Islet of Langerhans (tissue), 1 donor: ENCODE data around the gene LPCAT1.
"Not testable (repeated sequence)": the region's sequence is repeated elsewhere in the genome, so short reads cannot be mapped to it uniquely, and the experiment has no call there.

Source experiments
- FAIRE-seq: peaks from one replicate; lab custom pipeline; 2011; peaks lifted over from hg19 to GRCh38; lab: Jason Lieb, UNC

The LPCAT1 gene

DNA sequence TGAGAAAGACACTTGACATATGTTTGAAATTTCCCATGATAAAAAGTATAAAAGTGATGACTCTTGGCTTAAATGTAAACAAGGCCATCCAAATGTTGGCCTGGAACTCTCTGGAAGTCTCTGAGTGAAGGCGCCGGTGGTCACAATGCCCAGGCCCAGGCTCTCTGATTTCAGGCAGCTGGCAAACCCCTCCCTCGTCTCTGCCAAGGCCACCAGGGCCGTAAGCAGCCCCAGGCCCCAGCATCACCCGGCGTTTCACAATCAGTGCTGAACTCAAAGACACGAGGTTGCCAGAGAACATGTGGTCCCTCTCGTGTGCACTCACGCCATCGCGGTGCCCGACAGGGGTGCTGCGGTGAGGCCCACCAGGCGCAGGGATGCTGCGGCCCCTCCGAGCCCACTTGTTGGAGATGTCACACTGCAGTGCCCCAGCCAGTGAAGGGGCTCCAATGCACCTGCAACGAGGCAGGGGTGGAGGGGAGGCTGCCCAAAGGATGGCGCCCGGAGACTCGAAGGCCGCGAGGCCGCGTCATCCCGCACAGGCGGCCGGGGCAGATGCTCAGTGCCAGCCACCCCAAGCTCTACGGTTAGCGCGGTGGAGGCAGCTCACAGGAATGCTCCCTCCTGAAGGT lies 15.0 kb downstream of the LPCAT1 start:
- no peak for FAIRE-seq

DNA sequence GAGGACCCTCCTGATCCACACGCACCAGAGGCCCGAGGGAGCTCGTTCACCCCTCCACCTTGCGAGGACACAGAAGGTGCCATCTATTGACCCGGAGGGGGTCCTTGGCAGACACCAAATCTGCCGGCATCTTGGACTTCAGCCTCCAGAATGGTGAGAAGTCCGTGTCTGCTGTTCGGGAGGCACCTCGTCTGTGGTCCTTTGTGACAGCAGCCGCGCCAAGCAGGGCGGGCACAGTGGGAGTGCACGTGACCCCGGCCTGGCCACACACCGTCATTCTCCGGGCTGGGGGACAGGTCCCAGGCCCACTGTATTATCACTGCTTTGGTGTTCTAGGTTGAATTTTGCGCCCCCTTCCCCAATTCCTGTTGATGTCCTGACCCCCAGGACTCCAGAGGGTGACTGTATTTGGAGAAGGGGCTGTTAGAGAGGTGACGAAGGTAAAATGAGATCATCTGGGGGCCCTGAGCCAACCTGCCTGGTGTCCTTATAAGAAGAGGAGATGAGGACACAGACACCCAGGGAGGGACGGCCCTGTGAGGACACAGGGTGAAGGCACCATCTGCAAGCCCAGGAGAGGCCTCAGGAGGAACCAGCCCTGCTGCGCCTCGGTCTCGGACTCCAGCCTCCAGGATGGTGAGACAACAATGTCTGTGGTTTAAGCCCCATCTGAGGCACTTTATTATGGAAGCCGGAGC lies 15.7 kb downstream of the LPCAT1 start:
- FAIRE-seq = no peak

DNA sequence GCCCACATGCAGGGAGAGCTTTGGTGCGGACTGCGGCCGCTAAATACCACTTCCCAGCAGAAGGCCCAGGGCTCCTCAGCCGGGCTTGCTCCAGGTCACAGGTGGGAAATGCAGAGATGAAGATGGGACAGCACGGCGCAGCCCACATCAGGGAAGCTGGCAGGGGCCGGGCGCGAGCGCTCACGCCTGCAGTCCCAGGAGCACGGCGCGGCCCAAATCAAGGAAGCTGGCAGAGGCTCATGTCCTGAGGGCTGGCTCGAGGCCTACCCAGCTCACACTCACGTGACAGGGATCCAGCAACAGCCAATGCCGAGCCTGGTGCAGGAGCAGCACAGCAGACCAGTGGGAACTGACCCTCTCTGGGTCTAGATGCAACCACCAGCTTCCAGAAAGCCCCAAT lies 16.3 kb downstream of the LPCAT1 start:
- no peak for FAIRE-seq

DNA sequence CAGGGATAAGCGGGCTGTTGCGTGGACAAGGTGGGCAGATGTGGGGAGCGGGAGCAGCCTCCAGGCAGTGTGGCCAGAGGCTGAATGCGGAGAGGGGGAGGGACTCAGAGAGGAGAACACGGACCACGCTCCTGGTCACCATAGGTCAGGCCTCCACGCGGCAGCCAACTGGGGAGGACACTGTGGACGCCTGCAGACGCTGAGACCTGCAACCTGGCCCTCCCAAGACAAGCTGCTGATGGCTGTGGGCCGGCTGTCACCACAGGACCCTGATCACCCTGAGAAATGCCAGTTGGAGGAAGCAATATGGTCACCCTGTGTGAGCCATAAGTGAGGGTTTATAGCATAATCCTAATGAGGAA lies 16.8 kb downstream of the LPCAT1 start:
- no peak for FAIRE-seq

DNA sequence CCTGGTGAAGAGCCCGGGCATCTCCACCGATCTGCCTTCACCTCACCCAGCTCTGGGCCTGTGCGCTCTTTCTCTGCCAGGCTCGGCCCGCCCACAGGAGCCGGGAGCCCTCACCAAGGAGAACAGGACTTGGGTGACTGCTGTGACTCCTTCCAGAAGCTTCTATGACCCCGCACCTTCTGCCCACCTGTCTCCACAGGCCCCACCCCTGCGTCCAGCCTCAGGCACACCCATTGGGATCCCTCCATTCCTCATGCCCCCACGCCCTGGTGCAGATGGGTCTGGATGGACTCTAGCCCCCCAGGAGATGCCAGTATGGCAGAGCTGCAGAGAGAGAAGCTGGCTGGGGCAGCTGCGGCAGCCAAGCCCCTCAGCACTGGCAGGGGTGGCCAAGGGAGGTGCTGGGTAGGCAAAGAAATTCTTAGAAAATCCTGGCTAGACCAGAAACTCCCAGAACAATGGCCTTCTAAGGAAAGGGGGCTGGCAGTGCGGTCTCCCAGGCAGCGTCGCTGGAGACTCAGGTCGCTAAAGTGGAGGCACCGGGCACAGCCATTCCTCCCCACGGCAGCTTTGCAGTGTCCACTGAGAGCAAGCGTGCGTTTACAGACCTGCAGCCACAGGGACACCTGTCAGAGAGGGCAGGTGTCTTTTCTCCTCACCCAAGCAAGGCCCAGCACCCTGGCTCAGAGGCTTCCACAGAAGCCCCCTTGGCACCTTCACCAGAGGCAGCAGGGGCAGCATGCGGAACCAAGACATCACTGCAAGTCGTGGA lies 17.3 kb downstream of the LPCAT1 start:
- FAIRE-seq = no peak

DNA sequence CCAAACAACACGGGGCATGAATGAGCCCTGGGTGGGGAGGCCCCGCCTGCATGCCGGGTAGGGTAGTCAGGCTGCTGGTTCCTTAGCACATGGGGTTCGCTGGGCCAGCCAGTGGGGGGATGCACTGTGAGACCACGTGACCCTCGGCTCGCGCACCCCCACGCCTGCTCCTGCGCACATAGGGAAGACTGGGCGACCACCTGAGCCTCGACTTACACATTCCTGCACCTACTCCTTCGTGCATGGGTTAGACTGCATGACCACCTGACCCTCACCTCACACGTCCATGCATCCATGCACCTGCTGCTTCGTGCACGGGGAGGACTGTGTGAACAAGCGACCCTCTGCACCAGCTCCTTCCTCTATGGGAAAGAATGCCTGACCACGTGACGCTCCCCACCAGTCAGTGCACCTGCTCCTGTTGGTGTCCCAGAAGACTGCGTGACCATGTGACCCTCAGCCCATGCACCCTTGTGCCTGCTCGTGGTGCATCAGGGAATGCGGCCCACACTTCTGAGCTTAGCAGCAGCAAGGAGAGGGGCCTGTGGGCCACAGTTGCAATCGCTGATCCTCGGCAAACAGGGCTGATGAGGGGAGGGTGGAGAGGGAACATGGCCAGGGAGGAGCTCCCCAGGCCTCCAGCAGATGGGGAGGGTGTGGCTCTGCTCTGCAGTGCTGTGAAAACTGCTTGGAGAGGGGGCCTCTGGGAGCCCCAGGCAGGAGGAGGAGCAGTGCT lies 18.1 kb downstream of the LPCAT1 start:
- no peak for FAIRE-seq

DNA sequence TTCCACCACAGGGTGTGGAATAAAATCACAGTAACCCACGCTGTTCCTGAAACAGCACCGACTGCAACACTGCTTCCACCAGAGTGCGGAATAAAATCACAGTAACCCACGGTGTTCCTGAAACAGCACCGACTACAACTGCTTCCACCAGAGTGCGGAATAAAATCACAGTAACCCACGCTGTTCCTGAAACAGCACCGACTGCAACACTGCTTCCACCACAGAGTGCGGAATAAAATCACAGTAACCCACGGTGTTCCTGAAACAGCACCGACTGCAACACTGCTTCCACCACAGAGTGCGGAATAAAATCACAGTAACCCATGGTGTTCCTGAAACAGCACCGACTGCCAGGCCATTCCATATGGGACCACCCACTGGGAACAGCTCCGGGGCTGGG lies 18.7 kb downstream of the LPCAT1 start:
- FAIRE-seq = not testable (repeated sequence)

DNA sequence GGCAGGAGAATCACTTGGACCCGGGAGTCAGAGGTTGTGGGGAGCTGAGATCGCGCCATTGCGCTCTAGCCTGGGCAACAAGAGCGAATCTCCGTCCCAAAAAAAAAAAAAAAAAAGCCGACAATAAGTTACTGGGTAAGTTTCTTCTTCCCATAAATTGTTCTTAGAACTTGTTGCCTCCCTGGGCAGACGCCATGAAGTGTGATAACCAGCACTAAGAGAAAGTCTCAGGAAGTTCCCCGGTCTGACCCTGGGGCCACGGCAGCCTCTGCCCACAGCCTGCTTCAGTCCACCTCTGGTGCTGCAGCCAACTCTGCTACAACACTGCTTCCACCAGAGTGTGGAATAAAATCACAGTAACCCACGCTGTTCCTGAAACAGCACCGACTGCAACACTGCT lies 19.1 kb downstream of the LPCAT1 start:
- no peak for FAIRE-seq

DNA sequence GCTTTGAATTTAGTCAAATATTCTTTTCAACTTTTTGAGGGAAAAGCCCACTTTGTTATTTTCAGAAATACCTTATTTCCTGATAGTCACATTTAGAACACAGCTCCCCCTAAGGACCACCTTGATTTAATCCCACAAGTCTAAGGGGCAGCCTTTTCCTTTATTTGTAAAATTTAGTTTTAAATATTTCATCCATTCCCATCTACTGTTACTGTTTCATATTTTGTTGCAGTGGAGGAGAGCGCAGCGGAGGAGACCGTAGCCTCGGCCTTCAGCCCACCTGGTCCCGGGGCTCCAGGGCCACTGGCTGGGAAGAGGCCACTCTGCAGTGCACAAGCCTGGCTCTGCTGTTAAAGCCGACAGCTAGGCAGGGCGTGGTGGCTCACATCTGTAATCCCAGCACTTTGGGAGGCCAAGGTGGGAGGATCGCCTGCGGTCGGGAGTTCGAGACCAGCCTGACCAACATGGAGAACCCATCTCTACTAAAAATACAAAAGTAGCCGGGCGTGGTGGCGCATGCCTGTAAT lies 19.6 kb downstream of the LPCAT1 start:
- FAIRE-seq = no peak

DNA sequence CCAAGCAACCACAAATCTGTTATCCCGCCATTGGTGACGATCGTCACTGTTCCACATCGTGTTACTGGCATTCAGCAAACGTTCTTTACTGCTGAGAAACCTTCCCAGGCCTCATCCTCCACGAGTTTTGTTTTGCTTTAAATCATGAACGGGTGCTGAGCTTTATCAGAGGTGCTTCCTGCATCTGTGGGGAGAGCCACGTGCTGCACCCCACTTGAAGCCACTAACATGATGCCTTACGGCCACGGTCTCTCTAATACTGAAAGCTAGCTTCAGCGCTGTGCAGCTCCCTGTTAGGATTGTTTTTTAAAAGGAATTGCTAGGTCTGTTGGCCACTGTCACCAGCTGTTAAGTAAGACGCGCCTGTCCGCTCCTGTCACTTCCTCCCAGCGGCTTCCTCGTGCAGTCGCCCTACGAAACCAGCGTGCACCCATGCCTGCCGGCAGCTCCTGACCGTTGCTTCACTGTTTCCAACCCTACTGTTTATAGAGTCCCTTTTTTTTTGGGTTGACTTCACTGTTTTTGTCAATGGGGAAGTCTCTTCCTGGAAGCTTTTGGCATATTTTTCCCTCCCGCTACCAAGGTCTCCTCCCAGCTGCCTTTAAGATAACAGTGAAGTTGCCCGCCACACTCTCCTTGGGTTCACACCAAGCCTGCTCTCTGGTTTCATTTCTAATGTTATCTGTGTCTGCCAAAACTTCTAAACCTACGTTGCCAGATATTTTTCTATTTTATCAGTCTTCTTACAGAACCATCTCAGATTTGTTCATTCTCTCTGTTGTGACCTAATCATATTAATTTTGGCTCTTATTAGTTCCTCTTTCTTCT lies 20.3 kb downstream of the LPCAT1 start:
- no peak for FAIRE-seq

DNA sequence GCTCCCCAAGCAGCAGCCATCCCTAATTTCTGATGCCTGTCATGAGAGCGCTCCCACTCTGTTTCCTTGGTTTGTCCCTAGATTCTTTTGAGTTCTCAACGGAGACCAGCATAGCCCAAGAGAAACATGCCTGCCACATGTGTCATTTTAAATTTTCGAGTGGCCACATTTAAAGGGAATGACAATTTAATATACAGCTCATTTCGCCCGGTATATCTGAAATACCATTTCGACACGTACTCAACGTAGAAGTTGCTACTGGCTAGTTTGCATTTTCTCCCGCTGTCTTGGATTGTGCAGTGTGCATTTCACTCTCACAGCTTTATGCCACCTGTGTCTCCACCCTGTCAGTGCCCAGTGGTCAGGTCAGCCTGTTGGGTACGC lies 21.0 kb downstream of the LPCAT1 start:
- FAIRE-seq = no peak

DNA sequence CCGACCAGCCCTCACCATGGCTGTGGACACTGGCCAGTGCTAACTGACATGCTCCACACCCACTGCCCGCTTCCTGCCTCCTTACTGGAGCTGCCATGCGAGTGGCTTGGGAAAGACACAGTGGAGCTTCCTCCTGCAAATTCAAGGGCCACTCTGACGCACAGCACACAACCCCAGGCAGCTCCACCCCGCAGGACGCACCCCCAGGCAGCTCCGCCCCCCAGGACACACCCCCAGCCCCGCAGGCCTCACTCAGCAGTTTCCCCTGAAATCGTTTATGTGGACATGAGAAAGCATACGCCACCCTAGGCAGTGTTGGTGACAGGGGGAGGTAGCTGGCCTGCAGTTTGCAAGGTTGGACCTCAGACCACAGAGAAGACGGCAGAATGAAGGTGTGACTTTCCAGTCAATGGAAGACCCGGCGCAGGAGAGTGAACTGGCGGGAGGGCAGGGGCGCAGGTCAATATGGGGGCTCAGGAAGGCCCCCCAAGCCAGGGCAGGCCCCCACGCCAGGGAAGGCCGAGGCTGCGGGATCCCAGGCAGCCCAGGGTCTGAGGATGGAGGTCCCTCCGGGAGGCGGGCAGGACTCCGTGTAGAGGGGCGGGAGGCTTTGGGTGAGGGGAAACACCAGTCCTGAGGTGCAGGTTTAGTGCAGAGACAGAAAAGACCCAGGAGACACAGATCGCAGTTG lies 21.6 kb downstream of the LPCAT1 start:
- FAIRE-seq = no peak

DNA sequence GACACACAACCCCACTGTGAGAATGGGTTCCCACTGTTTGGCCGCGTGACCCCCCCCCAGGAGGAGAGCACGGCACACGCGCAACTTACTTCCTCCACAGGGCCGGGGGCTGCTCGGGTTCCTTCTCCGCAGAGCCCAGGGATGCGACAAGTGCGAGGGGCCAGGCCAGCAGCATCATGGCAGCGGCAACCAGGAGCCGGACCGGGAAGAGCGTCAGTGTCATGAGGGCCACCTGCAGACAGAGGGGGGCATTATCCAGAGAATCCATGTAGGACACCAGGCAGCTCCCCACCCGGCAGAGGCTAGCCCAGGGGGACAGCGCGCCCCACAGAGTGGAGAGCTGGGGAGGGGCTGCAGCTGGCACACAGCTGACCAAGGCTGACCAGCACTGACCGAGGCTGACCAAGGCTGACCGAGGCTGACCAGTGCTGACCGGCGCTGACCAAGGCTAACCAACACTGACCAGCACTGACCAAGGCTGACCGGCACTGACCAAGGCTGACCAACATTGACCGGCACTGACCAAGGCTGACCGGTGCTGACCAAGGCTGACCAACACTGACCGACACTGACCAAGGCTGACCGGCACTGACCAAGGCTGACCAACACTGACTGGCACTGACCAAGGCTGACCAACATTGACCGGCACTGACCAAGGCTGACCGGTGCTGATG lies 22.3 kb downstream of the LPCAT1 start:
- FAIRE-seq = no peak

DNA sequence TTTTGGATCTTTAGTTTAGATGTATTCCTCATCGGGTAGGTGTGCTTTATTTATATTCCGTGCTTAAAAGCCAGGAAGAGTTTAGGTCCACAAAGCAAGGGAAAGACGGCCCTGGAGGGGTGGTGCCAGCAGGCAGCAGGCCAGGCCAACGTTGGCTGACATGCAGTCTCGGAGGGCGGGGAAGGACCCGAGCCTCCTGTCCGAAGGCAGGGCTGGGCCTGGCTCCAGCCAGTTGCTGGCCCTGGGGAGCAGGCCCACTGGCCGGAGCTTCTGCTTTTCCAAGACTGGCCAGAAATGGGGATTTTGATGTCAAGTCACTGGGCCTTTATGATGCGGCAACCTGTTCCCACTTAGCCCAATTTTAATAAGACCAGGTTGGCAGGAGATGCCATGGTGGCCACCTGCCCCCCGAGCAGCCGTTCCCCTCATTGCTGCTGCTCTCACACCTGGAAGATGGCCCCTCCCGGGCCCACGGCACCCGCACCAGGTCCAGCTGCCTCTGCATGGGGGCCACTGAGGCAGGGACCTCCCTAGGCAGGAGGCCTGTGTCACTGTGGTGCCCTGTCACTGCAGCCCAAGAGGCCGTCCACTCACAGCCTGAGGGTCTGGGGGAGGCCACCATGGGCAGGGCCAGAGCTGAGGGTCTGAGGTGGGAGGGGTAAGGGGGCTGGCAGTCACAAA lies 23.2 kb downstream of the LPCAT1 start:
- FAIRE-seq = no peak

DNA sequence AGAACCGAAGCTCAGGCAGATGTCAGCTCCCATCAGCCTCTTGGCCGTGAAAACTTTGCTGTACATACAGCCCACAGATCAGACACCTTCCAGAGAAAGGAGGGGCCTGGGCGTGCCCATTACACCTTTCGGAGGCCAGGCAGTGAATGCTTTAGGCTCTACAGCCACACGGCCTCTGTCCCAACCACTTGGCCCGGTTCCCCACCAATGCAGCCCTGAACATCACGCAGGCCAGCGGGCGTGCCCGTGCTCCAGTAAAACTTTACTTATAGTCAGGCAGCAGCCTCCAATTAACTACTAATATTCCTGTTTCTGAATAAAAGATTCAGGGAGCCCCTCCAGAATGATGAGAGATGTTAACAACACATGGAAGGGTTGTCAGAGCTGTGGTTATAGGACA lies 23.9 kb downstream of the LPCAT1 start:
- FAIRE-seq = no peak

DNA sequence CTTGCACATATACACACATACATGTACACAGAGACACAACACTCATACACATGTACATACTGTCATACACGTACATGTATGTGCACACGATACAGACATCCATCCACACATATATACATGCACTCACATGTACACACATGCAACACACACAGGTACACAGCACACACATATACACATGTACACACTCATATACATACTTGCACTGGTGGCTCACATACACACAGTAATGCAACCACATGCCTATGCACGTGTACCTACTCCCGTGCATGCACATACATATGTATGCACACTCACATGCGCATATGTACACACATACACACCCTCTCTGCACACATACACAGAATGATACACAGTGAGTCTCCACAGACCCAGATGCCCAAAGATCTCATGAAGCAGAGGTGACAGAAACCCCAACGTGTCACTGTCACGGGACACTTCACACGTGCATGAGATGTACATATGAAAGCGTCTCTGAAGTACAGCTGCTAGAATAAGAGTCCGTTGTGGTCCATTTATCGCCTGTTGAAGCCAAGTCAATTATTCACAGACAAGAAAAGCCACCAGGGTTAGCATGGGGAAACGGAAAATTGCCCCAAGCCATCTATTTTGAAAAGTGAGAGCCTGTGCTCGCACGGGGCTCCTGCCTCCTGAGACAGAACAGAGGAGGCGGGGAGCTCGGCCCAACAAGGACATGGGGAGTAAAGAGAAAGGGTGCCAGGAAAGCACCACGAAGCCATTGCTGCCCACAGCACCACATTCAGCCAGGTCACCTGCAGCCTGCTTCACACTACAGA lies 24.9 kb downstream of the LPCAT1 start:
- no peak for FAIRE-seq

DNA sequence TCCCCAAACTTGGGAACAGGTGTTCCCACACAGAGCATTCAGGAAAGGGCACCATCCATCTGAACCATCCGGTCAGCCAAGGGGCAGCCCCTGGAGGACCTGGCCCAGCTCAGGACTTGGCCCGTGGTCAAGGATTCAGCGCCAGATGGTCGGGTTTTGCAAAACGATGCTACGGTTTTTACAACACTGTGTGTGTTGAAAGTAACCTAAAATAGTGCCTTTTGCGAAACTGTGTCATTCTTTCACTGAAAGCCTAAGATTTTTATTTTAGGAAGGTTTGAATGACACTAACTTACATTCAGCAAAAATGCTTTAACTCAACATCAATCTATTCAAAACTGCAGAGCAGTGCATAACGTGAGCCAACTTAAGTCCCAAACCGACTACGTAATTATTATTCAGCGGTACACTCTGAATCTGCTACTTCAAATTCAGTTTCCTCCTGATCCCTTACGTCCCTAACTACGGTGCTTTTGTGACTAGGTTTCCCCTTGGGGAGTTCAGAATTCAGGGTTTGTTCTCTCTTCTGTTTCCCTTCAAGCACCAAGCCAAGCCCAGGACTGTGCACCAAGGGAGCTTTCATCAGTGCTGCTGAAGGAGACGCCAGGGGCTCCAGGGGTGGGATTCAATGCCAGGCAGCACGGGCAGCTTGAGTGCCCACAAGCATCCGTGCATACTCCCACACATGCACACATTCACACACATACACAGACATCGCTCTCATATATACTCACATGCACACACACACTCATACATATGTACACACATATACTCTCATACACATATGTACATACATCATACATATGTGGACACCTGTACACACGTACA lies 25.8 kb downstream of the LPCAT1 start:
- no peak for FAIRE-seq

DNA sequence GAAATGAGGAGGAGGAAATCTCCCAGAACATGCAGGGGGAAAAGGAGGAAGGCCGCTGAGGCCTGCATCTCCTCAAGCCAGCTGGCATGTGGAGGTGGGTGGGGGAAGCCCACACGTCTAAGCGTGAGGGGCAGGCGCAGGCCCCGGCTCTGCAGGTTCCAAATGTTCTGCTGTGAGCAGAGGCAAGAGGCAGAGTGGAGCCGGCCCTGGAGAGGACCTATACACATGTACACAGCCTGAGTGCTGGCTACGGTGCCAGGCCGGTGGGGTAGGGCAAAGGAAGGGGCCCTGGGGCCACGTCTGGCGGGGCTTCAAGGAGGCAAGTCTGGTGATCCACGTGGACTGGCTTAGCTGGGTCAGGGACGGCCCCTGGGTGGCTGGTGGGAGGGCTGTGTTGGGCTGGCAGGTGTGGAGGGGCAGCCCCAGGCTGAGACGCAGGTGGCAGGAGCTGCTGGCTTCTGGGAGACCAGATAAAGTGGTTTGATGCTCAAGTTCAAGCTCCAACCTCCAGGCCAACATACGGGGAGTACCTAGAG lies 26.4 kb downstream of the LPCAT1 start:
- no peak for FAIRE-seq
